GM12878 (cell line): Measurements from ENCODE around the gene DLEC1. TPM values are rescaled to one million over a fixed set of nuclear protein-coding genes. Genes with fewer than 3 reads are reported as not detected.

ENCODE experiments used
- ATF3 ChIP-seq: IDR thresholded peaks from 2 replicates; pipeline ENCODE4 v1.6.1; 2011; ENCODE audit warnings: low read depth, mild to moderate bottlenecking, low read length, moderate library complexity, borderline replicate concordance; ENCODE audit errors: extremely low read depth
- ATF7 ChIP-seq: fragments of 450-650 bp; IDR thresholded peaks from 2 replicates; pipeline ENCODE4 v1.6.1; 2016; ENCODE audit warnings: low read depth, mild to moderate bottlenecking
- BHLHE40 ChIP-seq, 2 experiments: fragments of 450-650 bp in 1 of 2; IDR thresholded peaks; 2 replicates each; pipeline ENCODE4 v1.6.1; 2011 to 2017; ENCODE audit warnings: low read depth in 2 of 2, borderline replicate concordance in 1 of 2, improper control_type of control experiment in 1 of 2, low read length in 1 of 2, mild to moderate bottlenecking in 1 of 2
- CTCF ChIP-seq, 3 experiments: IDR thresholded peaks in 2 of 3; conservative IDR thresholded peaks in 1 of 3; 2 replicates each; pipeline ENCODE4 v1.5.1; 2011; ENCODE audit warnings: low read depth in 3 of 3, low read length in 3 of 3, mild to moderate bottlenecking in 3 of 3, control low read depth in 2 of 3, moderate library complexity in 2 of 3, inconsistent platforms in 1 of 3, mixed read lengths in 1 of 3; ENCODE audit not compliant: control insufficient read depth in 2 of 3, insufficient read depth in 1 of 3; ENCODE audit errors: extremely low read depth in 1 of 3
- KLF5 ChIP-seq: fragments of 450-650 bp; IDR thresholded peaks from 2 replicates; pipeline ENCODE4 v1.6.1; 2014; ENCODE audit warnings: mild to moderate bottlenecking; ENCODE audit not compliant: partially characterized antibody
- PAX5 ChIP-seq: IDR thresholded peaks from 2 replicates; pipeline ENCODE4 v1.6.1; 2011; ENCODE audit warnings: low read depth, low read length, borderline replicate concordance
- POLR2AphosphoS5 ChIP-seq: IDR thresholded peaks from 2 replicates; pipeline ENCODE4 v1.6.1; 2011; ENCODE audit warnings: mild to moderate bottlenecking, low read length, inconsistent platforms
- TAF1 ChIP-seq: IDR thresholded peaks from 2 replicates; pipeline ENCODE4 v1.6.1; 2011; ENCODE audit warnings: mild to moderate bottlenecking, low read depth, low read length, borderline replicate concordance
- TCF12 ChIP-seq: IDR thresholded peaks from 2 replicates; pipeline ENCODE4 v1.6.1; 2011; ENCODE audit warnings: low read depth, mild to moderate bottlenecking, low read length
- TCF3 ChIP-seq: IDR thresholded peaks from 2 replicates; pipeline ENCODE4 v1.6.1; 2012; ENCODE audit warnings: low read depth, mild to moderate bottlenecking, low read length, borderline replicate concordance; ENCODE audit not compliant: insufficient read depth
- ZSCAN29 ChIP-seq: fragments of 450-650 bp; IDR thresholded peaks from 2 replicates; pipeline ENCODE4 v1.6.1; 2017; ENCODE audit warnings: mild to moderate bottlenecking, moderate library complexity
- polyA plus RNA-seq, 11 experiments: library from polyadenylated mRNA; depleted of rRNA in 4 of 11; unstranded in 6 of 11; stranded (reverse) in 5 of 11; fragments of >200 nt; fragmentation: Nextera tagmentation in 4 of 11; fragmentation: Illumina TruSeq in 1 of 11; extraction: Ambion mirVana in 4 of 11; extraction: Trizol in 1 of 11; gene quantifications; 1 replicate in 1 of 11; 2 replicates in 10 of 11; pipeline versions ENCODE4 v1.2.1 to v1.2.3, GENCODE V29; 2011 to 2016; ENCODE audit warnings: inconsistent platforms in 2 of 11, missing spikeins in 2 of 11, low read depth in 1 of 11
- total RNA-seq, 4 experiments: library from RNA; depleted of rRNA in 3 of 4; stranded (reverse); fragments of >200 nt in 3 of 4; fragmentation: Illumina TruSeq in 1 of 4; extraction: Trizol in 1 of 4; gene quantifications; 2 replicates each; pipeline versions ENCODE4 v1.2.1 to v1.2.3, GENCODE V29; 2013 to 2021

Gene DLEC1
- total and polyA plus RNA-seq, 10 of the 15 experiments (the other 5 are each of a cell fraction or from before 2014, with no cell fraction given), result 0.03 to 0.29 (median 0.07) TPM; not detected in 3

GRCh38 chr3:38047896-38048295 lies 8.9 kb downstream of the DLEC1 start (continued):
- TF ChIP-seq TCF3, result no peak
- no peak for TF ChIP-seq KLF5
- no peak for TF ChIP-seq BHLHE40 (IDR thresholded peaks at IDR 0.05; ENCODE audit: borderline replicate concordance in 1 of 2, low read depth in 2 of 2, low read length in 1 of 2)
- TF ChIP-seq ATF7, result no peak
- TF ChIP-seq CTCF (IDR thresholded peaks at IDR 0.05 in 2 of 3, conservative IDR thresholded peaks at IDR 0.05 in 1 of 3; ENCODE audit: control insufficient read depth in 2 of 3, extremely low read depth in 1 of 3, insufficient read depth in 1 of 3, low read depth in 3 of 3, low read length in 3 of 3), result no peak
- TF ChIP-seq POLR2AphosphoS5, result no peak
- no peak for TF ChIP-seq ZSCAN29
- no peak for TF ChIP-seq ATF3
- no peak for TF ChIP-seq TCF12
- no peak for TF ChIP-seq PAX5
- TF ChIP-seq TAF1, result no peak
